Colon (tissue), 2 donors: ENCODE data around the gene LIN52.
"Not testable (repeated sequence)": the region's sequence is repeated elsewhere in the genome, so short reads cannot be mapped to it uniquely, and the experiment has no call there.

Source experiments
- FAIRE-seq: peaks from 2 replicates; lab custom pipeline; 2012; peaks lifted over from hg19 to GRCh38; lab: Jason Lieb, UNC
- donor health status: control.
- donor health status: control.

The LIN52 gene

GRCh38 chr14:74109369-74109768 lies 24.6 kb downstream of the LIN52 start:
- FAIRE-seq, result no peak

DNA sequence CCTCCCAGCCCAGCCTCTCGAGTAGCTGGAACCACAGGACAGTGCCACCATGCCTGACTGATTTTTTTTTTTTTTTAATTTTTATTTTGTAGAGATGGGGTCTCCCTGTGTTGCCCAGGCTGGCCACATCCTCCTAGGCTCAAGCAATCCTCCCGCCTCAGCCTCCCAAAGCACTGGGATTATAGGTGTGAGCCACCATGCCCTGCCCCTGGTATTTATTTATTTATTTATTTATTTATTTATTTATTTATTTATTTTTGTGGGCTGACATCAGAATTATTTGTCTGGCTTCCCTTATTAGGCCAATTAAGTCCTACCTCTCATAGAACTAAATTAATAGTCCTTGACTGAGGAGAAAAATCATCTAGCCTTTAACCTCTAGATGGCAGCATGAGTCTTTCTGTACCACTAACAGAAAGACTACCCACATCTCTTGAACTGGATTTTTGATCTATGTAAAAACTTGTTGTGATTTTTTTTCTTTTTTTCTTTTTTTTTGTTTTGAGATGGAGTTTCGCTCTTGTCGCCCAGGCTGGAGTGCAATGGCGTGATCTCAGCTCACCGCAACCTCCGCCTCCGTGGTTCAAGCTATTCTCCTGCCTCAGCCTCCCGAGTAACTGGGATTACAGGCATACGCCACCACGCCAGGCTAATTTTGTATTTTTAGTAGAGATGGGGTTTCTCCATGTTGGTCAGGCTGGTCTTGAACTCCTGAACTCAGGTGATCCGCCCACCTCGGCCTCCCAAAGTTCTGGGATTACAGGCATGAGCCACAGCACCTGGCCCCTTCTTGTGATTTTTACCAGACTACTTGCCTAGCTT lies 26.9 kb downstream of the LIN52 start:
- FAIRE-seq, result not testable (repeated sequence)

- FAIRE-seq, result not testable (repeated sequence)
Measured at GRCh38 chr14:74125487-74125886, 40.7 kb downstream of the LIN52 start.

- FAIRE-seq, result no peak
Measured at GRCh38 chr14:74126315-74127013, 41.7 kb downstream of the LIN52 start.

DNA sequence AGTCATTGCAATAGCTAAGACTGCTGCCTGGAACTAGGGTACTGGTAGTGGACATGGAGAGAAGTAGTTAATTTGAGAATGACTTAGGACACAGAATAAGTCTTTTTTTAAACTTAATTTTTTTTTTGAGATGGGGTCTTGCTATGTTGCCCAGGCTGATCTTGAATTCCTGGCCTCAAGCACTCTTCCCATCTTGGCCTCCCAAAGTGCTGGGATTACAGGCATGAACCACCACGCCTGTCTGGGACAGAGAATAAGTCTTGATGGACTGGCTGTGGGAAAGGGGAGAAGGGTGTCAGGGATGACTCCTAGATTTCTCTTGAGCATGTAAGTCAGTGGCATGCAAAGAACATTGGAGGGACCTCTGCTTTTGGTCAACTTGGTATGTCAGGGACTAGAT lies 42.9 kb downstream of the LIN52 start:
- FAIRE-seq, result no peak

GRCh38 chr14:74133833-74134481 lies 49.2 kb downstream of the LIN52 start:
- FAIRE-seq, result peak; percentile 14

DNA sequence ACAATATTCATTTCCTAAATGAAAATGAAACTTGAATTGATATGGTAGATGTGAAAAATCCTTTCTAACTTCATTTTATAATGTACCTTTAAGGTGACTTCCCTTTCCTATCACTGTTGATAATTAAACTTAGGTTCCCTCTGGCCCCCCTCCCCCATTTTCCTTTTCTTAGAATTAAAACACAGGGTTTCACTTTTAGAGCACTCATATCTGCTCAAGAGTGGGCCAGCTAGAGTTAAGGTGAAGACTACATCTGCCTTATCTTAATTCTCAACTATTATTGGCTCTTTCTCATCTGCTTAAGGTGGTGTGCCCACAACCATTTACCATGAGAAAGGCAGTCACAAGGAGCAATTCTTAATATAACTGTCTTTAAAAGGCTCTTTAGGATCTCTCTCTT lies 49.7 kb downstream of the LIN52 start:
- no peak for FAIRE-seq

DNA sequence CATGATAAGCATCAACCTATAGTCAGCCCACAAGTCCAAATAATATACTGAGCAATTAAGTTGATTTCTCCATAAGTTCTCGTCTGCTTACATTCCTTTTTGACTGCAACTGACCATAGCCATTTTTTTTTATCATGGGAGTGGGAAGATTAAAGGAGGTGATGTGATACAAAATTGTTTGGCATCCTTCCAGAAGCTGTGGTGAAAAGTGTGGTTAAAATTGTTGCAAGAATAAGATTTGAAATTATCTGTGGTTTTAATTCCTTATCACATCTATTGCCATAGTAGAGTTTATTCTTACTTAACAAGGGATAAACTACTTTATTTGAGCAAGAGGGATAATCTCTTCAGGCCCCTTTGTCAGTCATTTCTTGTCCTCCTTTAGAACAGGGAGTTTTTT lies 50.7 kb downstream of the LIN52 start:
- FAIRE-seq, result no peak

DNA sequence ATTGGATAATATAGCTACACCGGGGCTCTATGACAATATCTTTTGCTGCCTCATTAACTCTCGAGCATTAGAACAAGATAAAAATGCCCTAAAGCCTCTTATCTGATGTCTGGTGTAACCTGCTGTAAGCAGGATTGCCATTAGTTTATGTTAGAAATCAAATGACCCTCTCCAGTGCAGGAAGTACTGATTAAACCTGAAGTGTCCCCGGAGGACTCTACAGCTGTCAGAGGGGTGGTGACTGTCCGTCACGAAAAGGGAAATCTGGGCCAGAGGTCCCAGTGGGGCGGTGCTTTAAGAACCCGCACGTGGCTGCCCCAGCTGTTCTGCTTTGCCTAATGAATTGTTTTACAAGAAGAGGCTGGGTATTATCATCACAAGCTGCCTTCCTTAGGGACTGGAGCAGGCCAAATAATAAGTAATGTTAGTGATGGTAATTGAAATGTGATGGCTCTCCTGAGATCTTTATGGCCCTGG lies 55.7 kb downstream of the LIN52 start:
- no peak for FAIRE-seq

GRCh38 chr14:74141703-74142102 lies 56.9 kb downstream of the LIN52 start:
- FAIRE-seq, result no peak

- no peak for FAIRE-seq
Measured at GRCh38 chr14:74142523-74142922, 57.8 kb downstream of the LIN52 start.

- FAIRE-seq, result no peak
Measured at GRCh38 chr14:74144789-74145188, 60.0 kb downstream of the LIN52 start.

DNA sequence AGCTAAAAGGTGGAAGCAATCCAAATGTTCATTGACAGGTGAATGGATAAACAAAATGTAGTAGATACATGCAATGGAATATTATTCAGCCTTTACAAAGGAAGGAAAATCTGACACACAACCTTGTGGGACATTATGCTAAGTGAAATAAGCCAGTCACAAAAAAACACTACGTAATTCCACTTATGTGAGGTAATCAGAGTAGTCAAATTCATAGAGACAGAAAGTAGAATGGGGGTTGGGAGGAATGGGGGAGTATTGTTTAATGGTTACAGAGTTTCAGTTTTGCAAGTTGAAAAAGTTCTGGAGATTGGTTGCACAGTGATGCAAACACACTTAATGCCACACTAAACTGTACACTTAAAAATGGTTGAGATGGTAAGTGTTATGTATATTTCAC lies 62.8 kb downstream of the LIN52 start:
- FAIRE-seq, result no peak

DNA sequence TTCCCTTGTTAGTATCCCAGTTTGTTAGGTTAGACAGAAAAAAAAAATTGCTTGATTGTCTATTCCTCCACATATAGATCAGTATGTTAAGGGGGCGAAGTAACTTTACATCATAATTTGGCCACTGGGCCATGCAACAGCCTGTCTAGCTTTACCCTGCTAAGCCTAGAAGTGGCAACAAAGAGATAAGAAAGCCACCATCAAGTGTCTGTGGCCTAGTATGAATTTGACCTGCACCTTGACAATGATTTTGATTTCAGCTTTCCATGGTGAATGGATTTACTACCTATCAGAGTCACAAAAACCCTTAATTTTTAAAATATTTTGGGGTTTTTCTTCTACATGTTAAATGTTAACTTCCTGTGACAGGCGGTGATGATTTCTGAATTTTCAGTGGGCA lies 63.9 kb downstream of the LIN52 start:
- FAIRE-seq, result no peak

DNA sequence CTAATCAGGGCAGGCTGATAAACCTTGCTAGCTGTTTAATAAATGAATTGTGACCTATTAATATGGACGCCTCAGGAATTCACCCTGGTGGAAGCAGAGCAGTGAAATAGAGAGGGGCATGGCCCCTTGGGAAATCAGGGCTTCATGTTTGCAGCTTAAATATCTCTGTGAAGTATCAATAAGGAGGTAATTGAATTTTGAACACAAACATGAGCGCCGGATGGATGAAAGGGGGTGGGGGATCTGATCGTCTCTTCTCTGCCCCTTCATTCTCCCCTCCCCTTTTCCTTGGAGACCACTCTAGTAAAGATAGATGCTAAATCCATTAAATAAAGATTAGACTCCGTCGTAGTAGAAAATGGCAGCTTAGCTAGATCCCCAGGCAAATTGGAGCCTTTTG lies 70.5 kb downstream of the LIN52 start:
- FAIRE-seq, result no peak

- no peak for FAIRE-seq
Measured at GRCh38 chr14:74155749-74156148, 71.0 kb downstream of the LIN52 start.

DNA sequence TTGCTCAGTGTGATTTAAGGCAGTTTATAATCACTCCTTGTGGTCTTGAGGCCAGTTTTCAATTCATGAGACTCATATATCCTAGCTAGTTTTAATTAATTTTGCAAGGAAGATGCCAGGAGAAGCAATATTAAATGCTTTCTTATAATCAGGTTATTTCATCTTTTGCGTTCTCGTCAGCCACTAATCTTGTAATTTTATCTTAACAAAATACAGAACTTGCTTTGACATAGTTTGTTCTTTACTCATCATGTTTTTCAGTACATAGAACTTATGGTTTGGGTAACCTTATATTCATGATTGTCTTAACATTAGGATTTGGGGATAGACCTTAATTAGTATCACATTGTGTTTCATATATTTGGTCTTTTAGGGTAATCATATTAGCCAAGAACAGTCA lies 76.0 kb downstream of the LIN52 start:
- no peak for FAIRE-seq

- FAIRE-seq, result no peak
Measured at GRCh38 chr14:74161526-74162158, 76.9 kb downstream of the LIN52 start.

- FAIRE-seq, result no peak
Measured at GRCh38 chr14:74169906-74170305, 85.2 kb downstream of the LIN52 start.

DNA sequence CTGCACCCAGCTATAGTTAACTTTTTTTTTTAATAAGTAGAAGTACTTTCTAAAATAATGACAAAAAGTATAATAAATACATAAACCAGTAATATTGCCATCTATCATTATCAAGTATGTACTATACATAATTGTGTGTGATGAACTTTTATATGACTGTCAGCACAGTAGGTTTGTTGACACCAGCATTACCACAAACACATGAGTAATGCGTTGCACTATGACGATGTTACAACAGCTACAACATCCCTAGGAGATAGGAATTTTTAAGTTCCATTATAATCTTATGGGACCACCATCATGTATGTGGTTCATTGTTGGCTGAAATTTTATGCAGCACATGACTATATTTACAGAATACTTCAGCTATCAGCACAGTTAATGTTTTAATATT lies 91.6 kb downstream of the LIN52 start:
- no peak for FAIRE-seq

GRCh38 chr14:74179856-74180255 lies 95.1 kb downstream of the LIN52 start:
- no peak for FAIRE-seq

DNA sequence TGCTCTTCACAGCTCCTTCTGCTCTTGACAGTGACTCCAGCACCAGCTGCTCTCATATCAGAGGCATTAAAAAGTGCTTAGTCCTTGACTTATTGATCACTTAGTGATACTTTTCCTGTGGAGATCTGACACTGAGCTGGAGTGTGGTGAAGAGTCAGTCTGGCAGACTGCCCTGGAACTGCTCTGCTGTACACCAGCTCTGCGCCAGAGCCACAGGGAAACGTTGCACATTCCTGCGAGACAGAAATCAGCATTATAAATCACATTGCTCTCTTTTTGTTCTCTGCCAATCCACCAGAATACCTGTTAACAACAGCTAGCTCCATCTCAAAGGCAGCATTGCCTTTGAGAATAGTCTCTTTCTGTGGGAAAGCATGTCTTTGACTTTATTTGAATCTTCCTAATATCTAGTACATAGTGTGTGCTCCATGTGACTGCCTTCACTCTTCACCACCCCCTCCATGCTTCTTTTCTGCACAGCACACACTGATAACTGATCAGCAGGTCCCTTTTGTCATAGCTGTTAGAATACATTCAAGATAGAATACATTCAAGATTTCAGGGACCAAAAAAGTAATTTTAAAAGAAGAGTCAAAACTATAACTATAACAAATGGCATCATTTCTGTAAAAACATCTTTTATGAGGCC lies 106.3 kb downstream of the LIN52 start:
- no peak for FAIRE-seq
